Measurements from ENCODE around the gene TTC28.
"Not testable (repeated sequence)": the region's sequence is repeated elsewhere in the genome, so short reads cannot be mapped to it uniquely, and the experiment has no call there.

Gene TTC28

GRCh38 chr22:28481725-28482124 lies 197.9 kb downstream of the TTC28 start:
- no peak for DNase-seq (ENCODE audit: low spot score)

- DNase-seq (ENCODE audit: low spot score): no peak
Measured at GRCh38 chr22:28480000-28480715, 199.5 kb downstream of the TTC28 start.

- DNase-seq (ENCODE audit: low spot score): no peak
Measured at GRCh38 chr22:28478564-28478963, 201.1 kb downstream of the TTC28 start.

GRCh38 chr22:28477556-28477955 lies 202.1 kb downstream of the TTC28 start:
- DNase-seq (ENCODE audit: low spot score): no peak

- DNase-seq (ENCODE audit: low spot score): no peak
Measured at GRCh38 chr22:28474330-28474729, 205.3 kb downstream of the TTC28 start.

GRCh38 chr22:28473258-28473657 lies 206.4 kb downstream of the TTC28 start:
- DNase-seq (ENCODE audit: low spot score): no peak

- not testable (repeated sequence) for DNase-seq (ENCODE audit: low spot score)
Measured at GRCh38 chr22:28467055-28467454, 212.6 kb downstream of the TTC28 start.

GRCh38 chr22:28466399-28466798 lies 213.2 kb downstream of the TTC28 start:
- DNase-seq (ENCODE audit: low spot score): no peak

- DNase-seq (ENCODE audit: low spot score): no peak
Measured at GRCh38 chr22:28465841-28466240, 213.8 kb downstream of the TTC28 start.

GRCh38 chr22:28464127-28464526 lies 215.5 kb downstream of the TTC28 start:
- DNase-seq (ENCODE audit: low spot score): no peak

GRCh38 chr22:28463408-28463807 lies 216.2 kb downstream of the TTC28 start:
- DNase-seq (ENCODE audit: low spot score): not testable (repeated sequence)

GRCh38 chr22:28462901-28463300 lies 216.7 kb downstream of the TTC28 start:
- DNase-seq (ENCODE audit: low spot score): no peak

- DNase-seq (ENCODE audit: low spot score): no peak
Measured at GRCh38 chr22:28462041-28462440, 217.6 kb downstream of the TTC28 start.

GRCh38 chr22:28454431-28455064 lies 225.1 kb downstream of the TTC28 start:
- no peak for DNase-seq (ENCODE audit: low spot score)

- no peak for DNase-seq (ENCODE audit: low spot score)
Measured at GRCh38 chr22:28450109-28450508, 229.5 kb downstream of the TTC28 start.

- DNase-seq (ENCODE audit: low spot score): no peak
Measured at GRCh38 chr22:28449041-28449440, 230.6 kb downstream of the TTC28 start.

GRCh38 chr22:28448625-28449024 lies 231.0 kb downstream of the TTC28 start:
- no peak for DNase-seq (ENCODE audit: low spot score)

- no peak for DNase-seq (ENCODE audit: low spot score)
Measured at GRCh38 chr22:28444659-28445058, 235.0 kb downstream of the TTC28 start.

GRCh38 chr22:28443526-28443876 lies 236.1 kb downstream of the TTC28 start:
- DNase-seq (ENCODE audit: low spot score): peak; percentile 75

- peak; percentile 73 for DNase-seq (ENCODE audit: low spot score)
Measured at GRCh38 chr22:28442711-28443525, 236.7 kb downstream of the TTC28 start.

GRCh38 chr22:28442264-28442710 lies 237.4 kb downstream of the TTC28 start:
- peak; percentile 82 for DNase-seq (ENCODE audit: low spot score)

- no peak for DNase-seq (ENCODE audit: low spot score)
Measured at GRCh38 chr22:28441720-28442263, 237.8 kb downstream of the TTC28 start.

Data from left forelimb (tissue), 1 donor.